ENCODE measurements around the gene HS3ST3B1.

GRCh38 chr17:14297161-14297851, 3.6 kb upstream of the HS3ST3B1 start:
- TF ChIP-seq CTCF (IDR thresholded peaks at IDR 0.05) = no peak
- TF ChIP-seq POLR2A (IDR thresholded peaks at IDR 0.05) = no peak
